ENCODE results near the gene PACS1.

DNA sequence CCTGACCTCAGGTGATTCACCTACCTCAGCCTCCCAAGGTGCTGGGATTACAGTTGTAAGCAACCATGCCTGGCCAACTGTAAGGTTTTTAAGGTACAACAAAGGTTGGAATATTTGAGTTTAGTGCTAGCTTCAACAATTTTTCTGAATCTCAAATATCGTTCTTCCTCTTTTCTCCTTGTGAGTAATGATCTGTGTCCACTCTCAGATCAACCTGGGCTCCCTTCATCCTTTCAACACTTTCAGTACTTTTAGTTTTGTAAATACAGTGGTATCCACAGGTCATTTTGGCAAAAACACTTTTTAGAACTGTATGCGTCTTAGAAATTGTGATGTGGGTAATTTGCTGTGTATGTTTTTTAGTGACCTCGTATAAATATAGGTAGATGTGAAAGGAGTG lies 7.9 kb downstream of the PACS1 start:
- no peak for TF ChIP-seq POLR2A (IDR thresholded peaks at IDR 0.05)
- TF ChIP-seq, protein P1, sequence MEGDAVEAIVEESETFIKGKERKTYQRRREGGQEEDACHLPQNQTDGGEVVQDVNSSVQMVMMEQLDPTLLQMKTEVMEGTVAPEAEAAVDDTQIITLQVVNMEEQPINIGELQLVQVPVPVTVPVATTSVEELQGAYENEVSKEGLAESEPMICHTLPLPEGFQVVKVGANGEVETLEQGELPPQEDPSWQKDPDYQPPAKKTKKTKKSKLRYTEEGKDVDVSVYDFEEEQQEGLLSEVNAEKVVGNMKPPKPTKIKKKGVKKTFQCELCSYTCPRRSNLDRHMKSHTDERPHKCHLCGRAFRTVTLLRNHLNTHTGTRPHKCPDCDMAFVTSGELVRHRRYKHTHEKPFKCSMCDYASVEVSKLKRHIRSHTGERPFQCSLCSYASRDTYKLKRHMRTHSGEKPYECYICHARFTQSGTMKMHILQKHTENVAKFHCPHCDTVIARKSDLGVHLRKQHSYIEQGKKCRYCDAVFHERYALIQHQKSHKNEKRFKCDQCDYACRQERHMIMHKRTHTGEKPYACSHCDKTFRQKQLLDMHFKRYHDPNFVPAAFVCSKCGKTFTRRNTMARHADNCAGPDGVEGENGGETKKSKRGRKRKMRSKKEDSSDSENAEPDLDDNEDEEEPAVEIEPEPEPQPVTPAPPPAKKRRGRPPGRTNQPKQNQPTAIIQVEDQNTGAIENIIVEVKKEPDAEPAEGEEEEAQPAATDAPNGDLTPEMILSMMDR (IDR thresholded peaks at IDR 0.05), result no peak

All from breast epithelium (tissue), 3 donors.